Measurements from ENCODE around the gene MYO1G. TPM values are rescaled to one million over a fixed set of nuclear protein-coding genes. Genes with fewer than 3 reads are reported as not detected.

MYO1G gene
- polyA plus RNA-seq (2011; rRNA removed) (0.02 TPM in 1 of 2 replicates, not detected in the other), polyA minus RNA-seq (2011; rRNA and poly(A)+ RNA removed) (0.14 and 0.15 TPM in 2 replicates)

DNA sequence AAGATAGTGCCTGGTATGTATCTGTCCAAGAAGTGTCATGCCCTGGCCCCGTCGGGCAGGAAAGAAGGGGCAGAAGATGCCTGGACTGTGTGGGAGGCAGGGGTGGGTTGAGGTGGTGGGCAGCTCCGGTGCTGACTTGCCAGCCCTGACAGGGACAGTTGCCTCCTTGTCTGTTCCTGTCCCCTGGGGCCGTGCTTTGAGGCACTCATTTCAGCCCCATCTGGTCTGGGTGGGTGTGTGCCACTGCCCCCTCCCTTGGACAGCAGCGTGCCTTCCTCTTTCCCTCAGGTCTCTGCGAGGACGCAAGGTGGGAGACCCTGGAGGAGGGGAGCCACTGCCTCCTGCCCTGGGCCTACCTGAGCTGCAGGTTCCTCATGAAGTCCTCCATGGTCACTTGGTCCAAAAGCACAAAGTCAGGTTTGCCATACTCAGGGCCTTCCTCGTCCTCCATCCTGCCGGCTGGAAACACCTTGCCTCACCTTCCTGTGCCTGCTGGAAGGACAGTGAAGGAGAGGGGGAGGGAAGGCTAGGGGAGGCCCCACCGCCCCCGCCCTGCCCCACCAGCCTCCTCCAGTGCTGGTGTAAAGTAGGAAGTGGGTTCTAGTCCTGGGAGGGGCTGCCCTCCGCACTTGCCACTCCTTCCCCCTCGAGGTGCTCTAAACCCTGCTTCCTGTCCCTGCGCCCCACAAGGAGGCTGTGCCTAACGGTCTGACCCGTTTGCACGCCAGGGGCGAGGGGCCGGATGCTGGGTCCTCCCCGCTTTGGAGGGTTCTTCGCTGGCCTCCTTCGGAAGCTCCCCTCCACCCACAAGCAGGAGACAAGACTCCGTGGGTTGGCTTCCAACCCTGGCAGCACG lies at the start of gene MYO1G:
Gene MYO1G, minus strand, starts transcription at position 505 of the 856 bp plus-strand sequence. Its CDS starts 54 bp downstream, at position 451.
- TF ChIP-seq, protein P1, sequence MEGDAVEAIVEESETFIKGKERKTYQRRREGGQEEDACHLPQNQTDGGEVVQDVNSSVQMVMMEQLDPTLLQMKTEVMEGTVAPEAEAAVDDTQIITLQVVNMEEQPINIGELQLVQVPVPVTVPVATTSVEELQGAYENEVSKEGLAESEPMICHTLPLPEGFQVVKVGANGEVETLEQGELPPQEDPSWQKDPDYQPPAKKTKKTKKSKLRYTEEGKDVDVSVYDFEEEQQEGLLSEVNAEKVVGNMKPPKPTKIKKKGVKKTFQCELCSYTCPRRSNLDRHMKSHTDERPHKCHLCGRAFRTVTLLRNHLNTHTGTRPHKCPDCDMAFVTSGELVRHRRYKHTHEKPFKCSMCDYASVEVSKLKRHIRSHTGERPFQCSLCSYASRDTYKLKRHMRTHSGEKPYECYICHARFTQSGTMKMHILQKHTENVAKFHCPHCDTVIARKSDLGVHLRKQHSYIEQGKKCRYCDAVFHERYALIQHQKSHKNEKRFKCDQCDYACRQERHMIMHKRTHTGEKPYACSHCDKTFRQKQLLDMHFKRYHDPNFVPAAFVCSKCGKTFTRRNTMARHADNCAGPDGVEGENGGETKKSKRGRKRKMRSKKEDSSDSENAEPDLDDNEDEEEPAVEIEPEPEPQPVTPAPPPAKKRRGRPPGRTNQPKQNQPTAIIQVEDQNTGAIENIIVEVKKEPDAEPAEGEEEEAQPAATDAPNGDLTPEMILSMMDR (IDR thresholded peaks at IDR 0.05; ENCODE audit: insufficient read depth, low read depth, low read length), result no peak
- DNase-seq (ENCODE audit: low read depth), result no peak
- Histone ChIP-seq H3K4me3 (ENCODE audit: low read depth, low read length) (no peak within 1 kb of the TSS), H3K27me3 (ENCODE audit: control insufficient read depth, insufficient read depth, low read length) (no peaks in the 10 kb centered on the region), H3K36me3 (ENCODE audit: control insufficient read depth, insufficient read depth, low read length) (peaks cover 8% of the 10 kb centered on the region)
- POLR2A ChIA-PET, result no interaction called here
- CTCF ChIA-PET, result interaction anchor here (1.2 kb wide), 1 partner anchor 157 kb away, joined by 4 read pairs; no protein-coding TSS in a partner anchor

DNA sequence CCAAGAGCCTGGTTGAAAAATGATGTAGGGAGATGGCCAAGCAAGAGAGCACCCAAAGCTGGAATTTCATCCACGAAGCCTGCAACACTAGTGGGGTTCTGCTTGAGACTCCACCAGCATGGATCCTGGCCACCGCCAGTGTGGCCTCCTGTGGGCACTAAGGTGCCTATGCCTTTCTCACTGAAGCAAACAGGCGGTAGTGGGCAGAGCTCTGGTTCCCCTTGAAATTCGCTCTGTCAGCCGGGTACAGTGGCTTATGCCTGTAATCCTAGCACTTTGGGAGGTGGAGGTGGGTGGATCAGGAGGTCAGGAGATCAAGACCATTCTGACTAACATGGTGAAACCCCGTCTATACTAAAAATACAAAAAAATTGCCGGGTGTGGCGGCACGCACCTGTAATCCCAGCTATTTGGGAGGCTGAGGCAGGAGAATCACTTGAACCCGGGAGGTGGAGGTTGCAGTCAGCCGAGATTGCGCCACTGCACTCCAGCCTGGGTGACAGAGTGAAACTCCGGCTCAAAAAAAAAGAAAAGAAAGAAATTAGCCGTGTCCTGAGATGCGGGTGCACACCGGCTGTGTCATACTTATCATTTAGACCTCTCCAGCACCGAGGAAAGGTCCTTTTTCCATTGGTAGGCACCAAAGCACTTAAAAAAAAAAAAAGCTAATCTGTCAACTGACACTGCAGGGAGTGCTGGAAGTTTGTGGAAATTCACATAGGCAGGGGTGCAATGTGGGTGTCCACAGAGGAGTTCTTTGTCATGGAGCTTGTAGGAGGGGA lies 49.5 kb upstream of the MYO1G start:
- DNase-seq (ENCODE audit: low read depth), result no peak
- CTCF ChIA-PET, result interaction anchor here (0.6 kb wide), 1 partner anchor 15 kb away, joined by 4 read pairs; no protein-coding TSS in a partner anchor
- no peaks in the 10 kb centered on the region for H3K27me3 ChIP-seq (ENCODE audit: control insufficient read depth, insufficient read depth, low read length)
- POLR2A ChIA-PET, result interaction anchor here (0.6 kb wide), 1 partner anchor 10 kb away, joined by 5 read pairs; no protein-coding TSS in a partner anchor
- TF ChIP-seq, protein P1 (IDR thresholded peaks at IDR 0.05; ENCODE audit: insufficient read depth, low read depth, low read length), result no peak
- no peak overlapping the region for H3K4me3 ChIP-seq (ENCODE audit: low read depth, low read length)
- H3K36me3 ChIP-seq (ENCODE audit: control insufficient read depth, insufficient read depth, low read length), result peaks cover 4% of the 10 kb centered on the region

DNA sequence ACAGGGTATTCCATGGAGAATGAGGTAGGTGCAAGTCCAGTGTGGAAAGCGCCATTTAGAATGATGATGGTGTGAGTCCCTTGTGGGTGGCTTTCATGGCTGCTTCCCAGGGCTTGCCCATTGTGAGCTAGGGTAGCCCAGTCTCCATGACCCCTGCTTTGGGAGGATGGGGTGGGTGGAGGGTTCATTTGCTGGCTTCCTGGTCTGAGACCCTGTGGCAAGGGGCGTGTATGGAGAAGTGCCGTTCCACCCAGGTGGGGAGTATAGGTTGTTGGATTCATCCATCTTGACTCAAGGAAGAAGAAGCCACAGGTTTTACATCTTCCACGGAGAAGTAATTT lies 48.9 kb upstream of the MYO1G start:
- POLR2A ChIA-PET, result no interaction called here
- TF ChIP-seq, protein P1 (IDR thresholded peaks at IDR 0.05; ENCODE audit: insufficient read depth, low read depth, low read length), result no peak
- DNase-seq (ENCODE audit: low read depth), result no peak
- Histone ChIP-seq H3K27me3 (ENCODE audit: control insufficient read depth, insufficient read depth, low read length) (no peaks in the 10 kb centered on the region), H3K4me3 (ENCODE audit: low read depth, low read length) (no peak overlapping the region), H3K36me3 (ENCODE audit: control insufficient read depth, insufficient read depth, low read length) (peaks cover 4% of the 10 kb centered on the region)
- CTCF ChIA-PET, result interaction anchor here (1.0 kb wide), 1 partner anchor 23 kb away, joined by 3 read pairs; no protein-coding TSS in a partner anchor

DNA sequence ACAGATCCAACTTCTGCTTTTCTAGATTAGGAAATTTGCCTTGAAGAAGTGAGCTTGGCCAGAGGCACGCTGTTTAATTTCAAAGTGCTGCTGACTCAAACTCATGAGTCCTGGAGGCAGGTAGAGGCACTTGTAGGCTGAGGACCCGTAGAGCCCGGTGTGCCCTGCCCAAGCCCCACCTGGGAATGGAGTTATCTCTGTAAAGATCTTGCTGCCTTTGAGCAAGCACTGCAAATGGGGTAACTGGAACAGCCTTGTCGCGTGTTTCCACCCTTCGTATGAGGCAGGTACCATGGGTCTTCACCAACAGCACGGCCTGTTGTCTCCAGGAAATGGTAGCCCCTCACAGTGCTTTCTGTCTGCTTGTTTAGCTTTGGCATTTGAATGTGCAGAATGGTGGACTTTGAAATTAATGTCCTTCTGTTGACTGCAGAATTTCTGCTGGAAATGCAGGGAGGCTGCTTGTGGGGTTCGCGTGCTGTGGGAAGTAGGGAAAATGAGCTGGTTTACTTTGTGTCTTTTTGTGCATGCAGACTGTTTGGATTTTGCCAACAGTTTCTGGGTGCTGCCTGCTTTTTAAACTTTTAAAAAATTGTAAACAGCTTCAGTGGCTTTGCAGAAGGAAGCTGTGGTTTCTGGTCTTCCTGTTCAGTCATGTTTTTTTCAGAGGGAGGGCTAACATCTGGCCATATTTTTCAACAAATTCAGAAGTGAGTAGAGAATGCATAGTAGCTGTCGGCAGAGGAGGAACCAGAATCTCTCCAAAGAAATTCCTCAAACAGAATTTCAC lies 48.4 kb upstream of the MYO1G start:
- DNase-seq (ENCODE audit: low read depth), result no peak
- CTCF ChIA-PET, result interaction anchor here (1.0 kb wide), 1 partner anchor 23 kb away, joined by 3 read pairs; no protein-coding TSS in a partner anchor
- no peak overlapping the region for H3K4me3 ChIP-seq (ENCODE audit: low read depth, low read length)
- H3K27me3 ChIP-seq (ENCODE audit: control insufficient read depth, insufficient read depth, low read length), result no peaks in the 10 kb centered on the region
- TF ChIP-seq, protein P1 (IDR thresholded peaks at IDR 0.05; ENCODE audit: insufficient read depth, low read depth, low read length), result no peak
- POLR2A ChIA-PET, result no interaction called here
- H3K36me3 ChIP-seq (ENCODE audit: control insufficient read depth, insufficient read depth, low read length), result peaks cover 4% of the 10 kb centered on the region

Data from BJ (cell line).